Thyroid gland (tissue), 4 donors: ENCODE data around the gene SLC22A5. TPM values are rescaled to one million over a fixed set of nuclear protein-coding genes. Genes with fewer than 3 reads are reported as not detected.

Experiments used
- DNase-seq, 2 donors: peaks; one replicate each; pipeline ENCODE4 v3.0.0-alpha.2; 2019
- H3K27ac ChIP-seq, 3 donors: fragments of 200-600 bp; sonication (generic); 1 replicate in 2 of 3; 2 replicates in 1 of 3; pipeline ENCODE4 v1.5.1; 2016 to 2019; ENCODE audit warnings: mild to moderate bottlenecking in 1 of 3, moderate library complexity in 1 of 3
- H3K27me3 ChIP-seq: fragments of 200-600 bp; sonication (generic); one replicate; pipeline ENCODE4 v1.5.1; 2019
- H3K36me3 ChIP-seq, 2 donors: fragments of 200-600 bp; sonication (generic); one replicate each; pipeline ENCODE4 v1.5.1; 2016 to 2019
- H3K4me1 ChIP-seq, 2 donors: fragments of 200-600 bp; sonication (generic); one replicate each; pipeline ENCODE4 v1.5.1; 2017 to 2019
- H3K4me3 ChIP-seq, 3 donors: fragments of 200-600 bp; sonication (generic); replicated peaks in 1 of 3; 1 replicate in 2 of 3; 2 replicates in 1 of 3; pipeline ENCODE4 v1.5.1; 2016; ENCODE audit warnings: mild to moderate bottlenecking in 1 of 3
- H3K9me3 ChIP-seq: fragments of 200-600 bp; sonication (generic); one replicate; pipeline ENCODE4 v1.5.1; 2017
- POLR2A ChIP-seq, 2 donors: fragments of 450-650 bp; IDR thresholded peaks; one replicate each; pipeline ENCODE4 v1.6.1; 2017; ENCODE audit warnings: antibody characterized with exemption in 2 of 2, mild to moderate bottlenecking in 2 of 2, moderate library complexity in 1 of 2
- WGBS, 2 donors: methylation state at CpG; one replicate each; pipeline ENCODE4 v1.1.5; 2017; 5-methylcytosine and 5-hydroxymethylcytosine counted together
- intact Hi-C: fragments of 100-400 bp; cut with DNase I; formaldehyde crosslinking; loops from one replicate; pipeline ENCODE4 v1.15.1; 2023
- total RNA-seq, 4 donors: library from RNA; depleted of rRNA; stranded (reverse); fragments of >200 nt; gene quantifications; one replicate each; pipeline ENCODE4 v1.2.3, GENCODE V29; 2016
- TF ChIP-seq, protein P1 (sequence below), 6 experiments: fragments of 200-600 bp in 3 of 6; fragments of 450-650 bp in 3 of 6; sonication (generic) in 3 of 6; IDR thresholded peaks; one replicate each; pipeline ENCODE4 v1.5.1; 2016 to 2019; ENCODE audit warnings: antibody characterized with exemption in 6 of 6, mild to moderate bottlenecking in 2 of 6, inconsistent platforms in 1 of 6, moderate library complexity in 1 of 6

The SLC22A5 gene
- total RNA-seq, 4 donors from 2014 or later: 18.1 to 28.3 (median 24.2) TPM

DNA sequence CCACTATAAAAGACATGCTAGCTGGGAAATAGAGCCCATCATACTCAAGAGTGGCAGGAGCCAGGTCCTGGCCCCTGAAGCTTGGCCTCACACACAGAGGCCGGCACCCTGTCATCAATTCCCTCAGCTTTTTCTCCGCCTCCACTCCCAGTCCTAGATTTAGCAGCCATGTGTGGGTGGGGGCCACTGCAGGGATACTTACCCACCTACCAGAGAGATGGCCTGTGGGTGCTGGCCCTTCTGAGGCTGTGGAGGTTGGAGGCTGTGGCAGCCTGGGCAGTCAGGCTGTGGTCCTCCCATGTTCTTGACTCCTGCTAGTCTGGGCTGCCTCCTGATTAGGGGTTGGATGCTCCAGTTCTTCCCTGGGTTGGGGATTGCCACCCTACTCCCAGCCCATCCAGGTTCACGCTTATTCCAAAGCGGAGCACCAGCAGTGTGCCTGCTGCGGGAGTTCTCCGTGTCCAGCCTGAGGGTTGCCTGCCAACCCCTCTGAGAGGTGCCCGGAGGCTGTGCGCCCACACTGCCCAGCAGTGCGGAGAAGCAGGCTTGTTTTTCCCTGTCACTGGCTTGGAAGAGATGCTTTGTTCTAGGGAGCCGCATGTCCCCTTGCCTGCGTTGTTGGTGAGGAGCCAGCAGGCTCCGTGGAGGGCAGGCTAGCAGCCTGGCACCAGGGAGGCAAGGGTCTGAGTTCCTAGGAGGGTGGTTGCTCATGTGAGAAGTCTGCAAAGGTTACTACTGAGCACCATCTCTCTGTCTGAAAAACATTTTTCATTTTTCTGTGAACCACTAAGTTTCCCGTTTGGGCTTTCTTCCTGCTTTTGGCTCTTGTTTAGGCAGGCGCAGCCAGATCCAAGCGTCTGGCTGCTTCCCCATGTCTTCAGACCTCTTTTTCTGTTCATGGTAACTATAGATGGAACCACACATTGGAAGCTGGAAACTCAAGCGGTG is 7.5 kb downstream of the SLC22A5 start:
- Histone ChIP-seq H3K27me3 (no peaks in the 10 kb centered on the region), H3K4me3 (no peak overlapping the region), H3K27ac (no peak overlapping the region), H3K4me1 (peaks cover 0 to 9% of the 10 kb centered on the region in 2 donors), H3K36me3 (peaks cover 0 to 5% of the 10 kb centered on the region in 2 donors), H3K9me3 (no peaks in the 10 kb centered on the region)
- intact Hi-C loops: no loop called here
- WGBS, 2 donors: 76 to 94% methylated on average over 9 to 16 of the region's 16 CpGs
- TF ChIP-seq, protein P1, sequence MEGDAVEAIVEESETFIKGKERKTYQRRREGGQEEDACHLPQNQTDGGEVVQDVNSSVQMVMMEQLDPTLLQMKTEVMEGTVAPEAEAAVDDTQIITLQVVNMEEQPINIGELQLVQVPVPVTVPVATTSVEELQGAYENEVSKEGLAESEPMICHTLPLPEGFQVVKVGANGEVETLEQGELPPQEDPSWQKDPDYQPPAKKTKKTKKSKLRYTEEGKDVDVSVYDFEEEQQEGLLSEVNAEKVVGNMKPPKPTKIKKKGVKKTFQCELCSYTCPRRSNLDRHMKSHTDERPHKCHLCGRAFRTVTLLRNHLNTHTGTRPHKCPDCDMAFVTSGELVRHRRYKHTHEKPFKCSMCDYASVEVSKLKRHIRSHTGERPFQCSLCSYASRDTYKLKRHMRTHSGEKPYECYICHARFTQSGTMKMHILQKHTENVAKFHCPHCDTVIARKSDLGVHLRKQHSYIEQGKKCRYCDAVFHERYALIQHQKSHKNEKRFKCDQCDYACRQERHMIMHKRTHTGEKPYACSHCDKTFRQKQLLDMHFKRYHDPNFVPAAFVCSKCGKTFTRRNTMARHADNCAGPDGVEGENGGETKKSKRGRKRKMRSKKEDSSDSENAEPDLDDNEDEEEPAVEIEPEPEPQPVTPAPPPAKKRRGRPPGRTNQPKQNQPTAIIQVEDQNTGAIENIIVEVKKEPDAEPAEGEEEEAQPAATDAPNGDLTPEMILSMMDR (IDR thresholded peaks at IDR 0.05): no peak
- no peak for TF ChIP-seq POLR2A (IDR thresholded peaks at IDR 0.05)
- no peak for DNase-seq

DNA sequence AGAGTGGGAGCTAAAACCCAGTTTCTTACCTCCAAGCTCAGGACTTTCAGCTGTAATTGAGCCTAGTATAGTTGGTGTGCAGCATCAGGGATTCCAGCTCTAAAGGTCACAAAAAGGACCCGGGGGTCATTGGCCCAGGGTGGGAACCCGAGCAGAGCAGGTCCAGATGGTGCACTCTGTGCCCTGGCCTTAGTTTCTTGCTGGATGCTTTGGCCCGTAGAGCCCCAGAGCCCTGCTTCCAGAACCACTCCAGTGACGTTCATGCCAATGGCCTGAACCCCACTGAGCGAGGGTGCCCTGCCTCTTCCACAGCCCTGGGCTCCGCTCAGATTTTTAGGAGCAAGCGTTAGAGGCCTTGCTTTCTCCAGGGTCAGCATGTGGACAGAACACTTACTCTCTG is 8.2 kb downstream of the SLC22A5 start:
- Histone ChIP-seq H3K4me1 (peaks cover 0 to 1% of the 10 kb centered on the region in 2 donors), H3K27ac (no peak overlapping the region), H3K36me3 (peaks cover 0 to 5% of the 10 kb centered on the region in 2 donors), H3K27me3 (no peaks in the 10 kb centered on the region), H3K4me3 (no peak overlapping the region), H3K9me3 (no peaks in the 10 kb centered on the region)
- WGBS, 2 donors: 81 to 96% methylated on average over 5 to 7 of the region's 7 CpGs
- TF ChIP-seq POLR2A (IDR thresholded peaks at IDR 0.05): no peak
- TF ChIP-seq, protein P1 (IDR thresholded peaks at IDR 0.05): no peak
- no peak for DNase-seq
- intact Hi-C loops: no loop called here

DNA sequence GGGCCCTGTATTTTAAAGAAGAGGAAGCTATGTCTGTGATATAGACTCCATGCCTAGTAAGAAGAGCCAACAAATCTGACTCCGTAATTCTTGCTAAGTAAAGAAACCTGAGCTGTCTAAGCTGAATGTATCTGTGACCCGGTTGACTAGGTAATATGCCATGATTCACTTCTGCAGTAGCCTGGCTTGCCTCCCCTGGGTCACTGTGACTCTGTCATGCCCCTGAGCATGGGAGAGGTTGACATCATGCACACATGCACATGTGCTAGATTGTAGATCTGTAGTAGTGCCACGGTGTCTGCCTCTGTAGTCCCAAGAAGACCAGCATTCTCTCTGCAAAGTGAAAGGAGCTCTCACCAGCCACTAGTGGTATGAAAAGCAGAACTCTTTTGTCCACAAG is 9.1 kb downstream of the SLC22A5 start:
- Histone ChIP-seq H3K36me3 (peaks cover 0 to 5% of the 10 kb centered on the region in 2 donors), H3K4me3 (no peak overlapping the region), H3K27me3 (no peaks in the 10 kb centered on the region), H3K4me1 (no peaks in the 10 kb centered on the region), H3K9me3 (no peaks in the 10 kb centered on the region), H3K27ac (no peak overlapping the region)
- no peak for TF ChIP-seq POLR2A (IDR thresholded peaks at IDR 0.05)
- TF ChIP-seq, protein P1 (IDR thresholded peaks at IDR 0.05): no peak
- intact Hi-C loops: no loop called here
- DNase-seq: no peak
- WGBS, 2 donors: 85 to 88% methylated on average over 2 to 3 of the region's 3 CpGs

DNA sequence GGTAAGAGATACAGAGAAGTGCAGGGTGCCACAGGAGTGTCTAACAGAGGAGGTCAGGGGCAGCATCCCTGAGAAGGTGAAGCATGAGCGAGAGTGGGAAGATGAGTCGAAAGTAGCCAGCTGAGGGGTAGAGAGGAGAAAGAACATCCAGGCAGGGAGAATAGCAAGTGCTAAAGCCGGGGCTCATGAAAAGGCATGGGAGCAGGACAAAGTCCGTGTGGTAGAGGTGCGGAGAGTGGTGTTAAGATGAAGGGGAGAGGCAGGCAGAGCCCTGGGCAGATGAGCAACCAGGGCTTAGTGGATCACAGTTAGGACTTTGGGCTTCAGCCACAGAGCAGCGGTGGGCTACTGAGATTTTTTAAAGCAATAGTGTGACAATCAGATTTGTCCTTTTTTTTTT is 10.5 kb downstream of the SLC22A5 start:
- no peaks in the 10 kb centered on the region for H3K27me3 ChIP-seq
- no peak for DNase-seq

More for the DNA sequence above, 10.5 kb downstream of the SLC22A5 start:
- no peaks in the 10 kb centered on the region for H3K9me3 ChIP-seq
- peaks cover 8 to 11% of the 10 kb centered on the region in 2 donors for H3K36me3 ChIP-seq
- no peak overlapping the region for H3K4me3 ChIP-seq
- no peaks in the 10 kb centered on the region for H3K4me1 ChIP-seq
- TF ChIP-seq, protein P1 (IDR thresholded peaks at IDR 0.05): no peak
- no peak for TF ChIP-seq POLR2A (IDR thresholded peaks at IDR 0.05)
- WGBS, 2 donors: 93 to 95% methylated on average over 6 of the region's 6 CpGs
- intact Hi-C loops: loop anchor here (10.0 kb wide), 1 partner anchor 445 kb away; no protein-coding TSS in a partner anchor
- no peak overlapping the region for H3K27ac ChIP-seq
